HG03039 (cell line): ENCODE results near the gene PLEKHA6.

Experiments
- ATAC-seq: cut with Tn5 transposase; IDR thresholded peaks from one replicate; pipeline ENCODE4 v1.9.1; 2021; ENCODE audit warnings: mild to moderate bottlenecking, moderate library complexity; ENCODE audit not compliant: unreplicated experiment

Gene PLEKHA6, protein sequence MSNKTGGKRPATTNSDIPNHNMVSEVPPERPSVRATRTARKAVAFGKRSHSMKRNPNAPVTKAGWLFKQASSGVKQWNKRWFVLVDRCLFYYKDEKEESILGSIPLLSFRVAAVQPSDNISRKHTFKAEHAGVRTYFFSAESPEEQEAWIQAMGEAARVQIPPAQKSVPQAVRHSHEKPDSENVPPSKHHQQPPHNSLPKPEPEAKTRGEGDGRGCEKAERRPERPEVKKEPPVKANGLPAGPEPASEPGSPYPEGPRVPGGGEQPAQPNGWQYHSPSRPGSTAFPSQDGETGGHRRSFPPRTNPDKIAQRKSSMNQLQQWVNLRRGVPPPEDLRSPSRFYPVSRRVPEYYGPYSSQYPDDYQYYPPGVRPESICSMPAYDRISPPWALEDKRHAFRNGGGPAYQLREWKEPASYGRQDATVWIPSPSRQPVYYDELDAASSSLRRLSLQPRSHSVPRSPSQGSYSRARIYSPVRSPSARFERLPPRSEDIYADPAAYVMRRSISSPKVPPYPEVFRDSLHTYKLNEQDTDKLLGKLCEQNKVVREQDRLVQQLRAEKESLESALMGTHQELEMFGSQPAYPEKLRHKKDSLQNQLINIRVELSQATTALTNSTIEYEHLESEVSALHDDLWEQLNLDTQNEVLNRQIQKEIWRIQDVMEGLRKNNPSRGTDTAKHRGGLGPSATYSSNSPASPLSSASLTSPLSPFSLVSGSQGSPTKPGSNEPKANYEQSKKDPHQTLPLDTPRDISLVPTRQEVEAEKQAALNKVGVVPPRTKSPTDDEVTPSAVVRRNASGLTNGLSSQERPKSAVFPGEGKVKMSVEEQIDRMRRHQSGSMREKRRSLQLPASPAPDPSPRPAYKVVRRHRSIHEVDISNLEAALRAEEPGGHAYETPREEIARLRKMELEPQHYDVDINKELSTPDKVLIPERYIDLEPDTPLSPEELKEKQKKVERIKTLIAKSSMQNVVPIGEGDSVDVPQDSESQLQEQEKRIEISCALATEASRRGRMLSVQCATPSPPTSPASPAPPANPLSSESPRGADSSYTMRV

DNA sequence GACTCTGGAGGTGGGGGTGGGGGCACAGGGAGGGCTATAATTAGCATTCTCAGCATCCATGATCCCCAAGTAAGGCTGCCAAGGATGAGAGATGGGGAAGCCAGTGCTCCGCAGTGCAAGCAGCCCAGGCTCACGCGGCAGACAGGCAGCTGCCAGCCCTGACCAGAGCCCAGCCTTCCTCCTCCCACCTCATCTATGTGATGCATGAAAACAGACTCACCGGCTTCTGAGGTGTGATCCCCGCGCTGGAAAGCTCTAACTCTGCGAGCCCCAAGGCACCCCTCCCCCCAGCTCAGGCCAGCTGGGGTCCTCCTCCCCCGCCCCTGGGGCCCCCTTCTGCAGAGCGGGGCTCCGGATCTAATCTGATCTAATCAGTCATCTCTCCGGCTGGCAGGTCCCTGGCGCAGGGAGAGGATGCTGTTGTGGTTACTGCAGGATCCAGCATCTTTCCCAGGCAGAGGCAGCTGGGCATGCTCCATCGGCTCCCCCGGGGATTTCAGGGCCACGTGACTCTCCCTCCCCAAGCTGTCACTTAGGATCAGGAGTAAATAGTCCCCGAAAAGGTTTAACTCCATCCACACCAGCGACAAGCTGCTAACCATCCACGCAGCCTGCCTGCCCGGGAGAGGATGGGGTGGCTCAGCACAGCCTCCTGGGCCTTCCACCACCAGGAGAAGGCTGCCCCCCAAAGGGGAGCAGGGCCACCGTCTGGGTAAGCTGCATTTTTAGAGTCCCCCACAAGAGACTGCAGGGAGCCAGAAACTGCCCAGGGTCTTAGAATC lies at the start of gene PLEKHA6:
Gene PLEKHA6, minus strand, starts transcription at position 456 of the 782 bp plus-strand sequence. CDS start 86,202 bp downstream, outside the sequence.
- no peak for ATAC-seq

DNA sequence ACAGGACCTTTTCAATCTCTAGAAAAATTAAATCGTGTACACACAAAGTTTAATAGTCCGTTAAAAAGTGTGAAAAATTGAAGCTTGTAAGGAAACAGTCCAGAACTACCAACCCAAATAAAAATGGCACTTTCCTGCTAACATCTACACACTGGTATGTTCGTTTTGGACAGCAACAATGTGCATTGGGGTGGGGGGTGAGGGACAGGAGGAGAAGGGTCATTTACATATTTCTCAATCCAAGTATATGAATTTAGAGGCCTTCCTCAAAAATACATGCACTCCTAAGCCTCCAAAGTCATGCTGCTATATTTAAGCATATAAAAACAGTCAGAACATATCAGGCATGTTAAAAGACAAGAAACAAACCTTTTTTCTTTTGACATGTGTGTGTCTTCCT lies 49.4 kb upstream of the PLEKHA6 start:
- ATAC-seq = no peak

DNA sequence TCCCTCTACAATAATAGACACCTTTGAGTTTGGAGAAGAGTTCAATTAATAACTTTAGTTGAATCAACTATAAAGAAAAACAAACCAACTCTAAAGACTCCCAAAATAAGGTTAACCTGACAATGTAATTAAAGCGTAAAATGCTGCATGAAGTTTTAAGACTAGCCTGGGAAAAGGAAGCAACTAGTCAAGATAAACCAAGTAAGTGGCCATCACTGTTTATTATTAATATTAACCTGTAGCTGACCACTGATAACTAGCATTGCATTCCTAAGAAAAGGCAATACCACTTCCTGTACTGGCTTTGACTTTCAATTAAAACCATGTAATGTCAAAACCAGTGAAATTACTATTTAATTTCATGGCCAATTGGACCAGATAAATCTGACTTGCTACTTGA lies 48.9 kb upstream of the PLEKHA6 start:
- no peak for ATAC-seq

DNA sequence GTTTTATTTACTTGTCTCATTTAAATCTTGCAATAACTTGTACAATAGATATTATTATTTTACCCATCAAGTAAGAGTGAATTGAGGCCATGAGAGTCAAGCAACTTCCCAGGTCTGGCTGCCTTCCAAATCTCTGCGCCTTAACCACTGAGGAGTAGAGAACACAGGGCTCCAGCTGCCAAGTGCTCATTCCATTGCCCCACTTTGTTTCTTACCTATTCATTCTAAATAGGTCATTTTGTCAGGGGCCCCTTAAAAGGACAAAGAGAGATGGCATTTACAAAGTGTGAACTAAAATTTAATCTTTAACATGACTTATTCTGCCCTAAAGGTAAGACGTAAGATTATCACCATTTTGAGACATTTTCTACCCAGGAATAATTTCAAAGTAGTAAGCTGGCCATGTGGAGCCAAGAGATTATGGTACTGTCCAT lies 48.4 kb upstream of the PLEKHA6 start:
- no peak for ATAC-seq

DNA sequence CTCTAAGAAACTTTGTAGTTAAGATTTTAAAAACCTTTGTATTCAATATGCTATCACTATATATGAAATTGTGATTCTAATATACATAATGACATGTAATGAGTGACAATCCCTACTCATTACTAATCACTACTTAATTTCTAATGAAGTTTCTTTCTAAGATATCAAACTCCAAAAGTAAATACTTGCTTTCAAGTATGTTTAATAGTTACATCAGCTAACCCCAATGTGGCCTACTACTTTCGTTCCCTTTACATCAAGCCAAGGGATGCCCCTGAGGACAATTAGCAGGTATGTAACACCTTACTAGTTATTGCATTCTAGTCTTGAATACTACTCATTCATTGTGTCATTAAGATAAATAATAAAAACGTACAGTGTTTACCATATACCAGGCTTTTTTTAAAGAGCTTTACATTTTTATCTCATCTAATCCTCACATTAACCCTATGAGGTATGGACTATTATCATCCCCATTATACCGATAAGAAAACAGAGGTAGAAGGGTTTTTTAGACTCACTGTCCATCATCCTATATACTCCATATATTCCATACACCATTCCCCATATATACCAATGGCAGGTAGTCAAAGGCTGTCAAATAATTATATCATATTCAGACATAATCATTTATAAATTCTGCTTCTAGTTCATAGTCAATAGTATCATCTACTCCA lies 47.7 kb upstream of the PLEKHA6 start:
- ATAC-seq = no peak

DNA sequence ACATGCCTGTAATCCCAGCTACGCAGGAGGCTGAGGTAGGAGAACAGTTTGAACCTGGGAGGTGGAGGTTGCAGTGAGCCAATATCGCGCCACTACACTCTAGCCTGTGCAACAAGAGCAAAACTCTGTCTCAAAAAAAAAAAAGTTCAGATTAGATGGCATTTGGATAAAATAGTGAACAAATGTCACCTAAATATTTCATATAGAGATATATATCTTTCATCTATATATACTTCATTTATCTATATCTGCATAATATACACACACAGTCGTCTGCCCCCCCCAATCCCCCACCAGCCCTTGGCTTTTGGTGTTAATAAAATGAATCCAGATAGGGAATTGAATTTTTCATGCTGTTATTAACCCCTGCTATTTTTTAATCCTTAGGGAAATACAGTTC lies 46.9 kb upstream of the PLEKHA6 start:
- ATAC-seq = no peak

DNA sequence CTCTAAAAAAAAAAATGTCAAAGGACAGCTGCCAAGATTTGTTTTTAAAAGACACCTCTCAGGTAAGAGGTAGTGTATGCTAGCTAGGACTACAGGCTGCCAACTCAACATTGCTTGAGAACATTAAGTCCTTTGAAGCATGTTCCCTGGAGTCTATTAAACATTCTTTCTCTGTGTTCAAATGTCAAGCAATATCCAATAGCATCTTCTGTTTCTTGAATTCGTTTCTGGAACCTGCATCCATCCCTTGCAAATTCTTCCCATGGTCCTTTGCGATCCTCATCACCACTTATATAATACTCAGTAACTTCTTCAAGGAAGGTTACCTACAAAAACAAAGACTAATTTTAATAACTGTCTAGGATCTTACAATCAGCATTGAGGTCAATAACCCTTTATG lies 46.3 kb upstream of the PLEKHA6 start:
- ATAC-seq = no peak

DNA sequence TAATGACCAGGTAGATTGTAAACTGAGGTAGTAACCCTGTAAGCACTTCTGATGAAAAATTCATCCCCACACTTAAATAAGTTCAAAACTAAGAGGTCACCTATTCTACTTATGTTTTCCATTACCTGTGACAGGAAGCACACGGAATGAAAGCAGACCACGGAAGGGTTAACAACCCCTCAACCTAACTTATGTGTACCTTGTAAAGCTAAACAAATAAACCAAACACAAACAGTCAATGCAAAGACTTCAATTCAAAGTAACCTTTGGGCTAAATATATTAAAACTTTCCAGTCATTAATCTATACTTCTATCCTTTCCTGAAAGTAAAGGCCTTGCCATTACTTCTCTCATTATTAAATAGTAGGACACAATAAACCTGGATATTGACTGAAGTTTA lies 44.9 kb upstream of the PLEKHA6 start:
- ATAC-seq = no peak

DNA sequence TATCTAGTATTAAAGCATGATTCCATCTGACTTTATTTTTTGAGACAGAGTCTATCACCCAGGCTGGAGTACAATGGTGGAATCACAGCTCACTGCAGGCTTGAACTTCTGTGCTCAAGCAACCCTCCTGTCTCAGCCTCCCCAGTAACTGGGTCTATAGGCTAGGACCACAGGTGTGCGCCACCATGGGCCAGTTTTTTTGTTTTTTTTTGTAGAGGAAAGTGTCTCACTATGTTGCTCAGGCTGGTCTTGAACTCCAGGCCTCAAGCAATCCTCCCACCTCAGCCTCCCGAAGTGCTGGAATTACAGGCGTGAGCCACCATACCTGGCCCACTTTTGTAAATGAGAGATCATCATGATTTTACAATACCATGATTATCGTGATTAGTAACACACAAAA lies 42.7 kb upstream of the PLEKHA6 start:
- no peak for ATAC-seq

DNA sequence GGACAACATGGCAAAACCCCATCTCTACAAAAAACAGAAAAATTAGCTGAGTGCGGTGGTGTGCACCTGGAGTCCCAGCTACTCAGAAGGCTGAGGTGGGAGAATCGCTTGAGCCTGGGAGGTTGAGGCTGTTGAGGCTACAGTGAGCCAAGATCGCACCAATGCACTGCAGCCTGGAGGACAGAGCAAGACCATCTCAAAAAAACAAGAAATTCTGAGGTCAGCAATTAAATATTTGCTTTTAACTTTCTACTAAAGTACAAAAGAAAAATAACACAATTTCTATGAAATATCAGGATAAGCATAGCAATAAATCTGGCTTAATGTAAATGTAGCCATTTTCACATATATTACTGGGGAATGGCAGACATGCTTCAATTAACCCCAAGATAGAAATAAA lies 42.0 kb upstream of the PLEKHA6 start:
- no peak for ATAC-seq

DNA sequence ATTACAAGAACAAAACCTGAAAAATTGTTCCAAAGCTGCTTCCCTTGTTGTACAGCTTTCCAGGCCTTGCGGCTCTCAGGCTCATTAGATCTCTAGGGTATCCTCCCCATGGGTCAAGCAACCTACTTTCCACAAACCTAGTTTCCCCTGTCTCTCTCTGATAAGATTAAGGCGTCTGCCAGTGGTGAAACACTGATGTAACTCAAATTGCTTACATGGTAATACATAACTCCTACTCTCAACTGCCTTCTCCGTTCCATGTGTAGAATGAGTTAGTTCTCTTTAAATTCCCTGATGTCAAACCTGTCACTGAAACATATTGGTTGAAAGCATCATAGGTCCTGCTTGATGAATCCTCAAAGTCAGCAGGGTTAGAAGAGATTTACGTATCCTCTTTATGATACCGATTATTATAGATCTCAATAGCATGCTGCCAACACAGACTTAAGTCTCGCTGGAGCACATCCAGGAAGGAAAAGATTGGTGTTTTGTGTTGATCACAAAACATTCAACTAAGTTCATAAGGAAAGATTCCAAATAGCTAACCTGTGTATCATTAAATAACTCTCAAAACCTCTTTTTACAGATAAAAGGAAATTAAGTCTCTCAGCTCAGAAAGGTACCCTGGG lies 41.3 kb upstream of the PLEKHA6 start:
- ATAC-seq = no peak

DNA sequence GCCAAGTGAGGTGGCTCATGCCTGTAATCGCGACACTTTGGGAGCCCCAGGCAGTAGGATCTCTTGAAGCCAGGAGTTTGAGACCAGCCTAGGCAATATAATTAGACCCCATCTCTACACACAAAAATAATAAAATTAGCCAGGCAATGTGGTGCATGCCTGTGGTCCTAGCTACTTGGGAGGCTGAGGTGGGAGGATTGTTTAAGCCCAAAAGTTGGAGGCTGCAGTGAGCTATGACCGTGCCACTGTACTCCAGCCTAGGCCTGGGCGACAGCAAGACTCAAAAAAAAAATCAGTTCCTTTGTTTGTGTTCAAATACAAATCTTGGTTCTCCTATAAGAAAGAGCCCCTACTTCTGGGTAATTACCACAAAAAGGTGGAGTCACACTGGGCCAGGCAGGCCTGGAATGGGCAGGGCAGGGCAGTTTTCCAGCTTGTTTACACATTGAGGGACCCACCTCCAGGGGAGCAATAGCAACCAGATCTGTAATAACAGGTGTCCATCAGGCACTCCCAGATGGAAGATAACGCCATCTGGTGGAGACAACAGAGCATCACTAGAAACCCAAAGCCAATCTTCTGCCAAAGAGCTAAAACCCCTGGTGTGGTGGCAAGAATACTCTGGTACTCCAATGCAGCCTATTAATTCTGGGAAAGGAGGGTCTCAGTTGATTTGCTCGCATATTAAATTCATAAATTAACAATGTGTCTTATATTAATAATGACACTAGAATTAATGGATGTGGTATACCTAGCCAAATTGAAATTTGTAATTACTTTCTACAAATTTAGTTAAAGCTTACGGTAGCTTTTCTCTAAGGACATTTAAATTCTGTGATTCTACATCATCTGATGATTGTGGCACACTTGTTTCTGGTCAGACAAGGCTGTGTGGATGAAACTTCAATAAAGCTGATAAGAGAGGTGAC lies 38.7 kb upstream of the PLEKHA6 start:
- ATAC-seq = no peak

DNA sequence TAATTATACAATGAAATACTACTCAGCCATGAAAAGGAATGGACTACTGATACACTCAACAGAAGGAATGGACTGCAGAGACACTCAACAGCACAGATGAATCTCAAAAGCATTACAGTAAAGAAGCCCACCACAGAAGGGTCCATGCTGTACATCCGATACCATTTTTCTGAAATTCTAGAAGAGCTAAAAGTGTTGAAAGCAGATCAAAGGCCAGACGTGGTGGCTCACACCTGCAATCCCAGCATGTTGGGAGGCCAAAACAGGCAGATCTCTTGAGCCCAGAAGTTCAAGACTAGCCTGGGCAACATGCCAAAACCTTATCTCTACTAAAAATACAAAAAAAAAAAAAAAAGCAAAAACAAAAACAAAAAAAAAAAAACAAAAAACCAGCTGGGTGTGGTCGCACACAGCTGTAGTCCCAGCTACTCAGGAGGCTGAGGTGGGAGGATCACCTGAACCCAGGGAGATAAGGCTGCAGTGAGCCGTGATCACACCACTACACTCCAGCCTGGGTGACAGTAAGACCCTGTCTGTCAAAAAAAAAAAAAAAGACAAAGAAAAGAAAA lies 36.4 kb upstream of the PLEKHA6 start:
- no peak for ATAC-seq

DNA sequence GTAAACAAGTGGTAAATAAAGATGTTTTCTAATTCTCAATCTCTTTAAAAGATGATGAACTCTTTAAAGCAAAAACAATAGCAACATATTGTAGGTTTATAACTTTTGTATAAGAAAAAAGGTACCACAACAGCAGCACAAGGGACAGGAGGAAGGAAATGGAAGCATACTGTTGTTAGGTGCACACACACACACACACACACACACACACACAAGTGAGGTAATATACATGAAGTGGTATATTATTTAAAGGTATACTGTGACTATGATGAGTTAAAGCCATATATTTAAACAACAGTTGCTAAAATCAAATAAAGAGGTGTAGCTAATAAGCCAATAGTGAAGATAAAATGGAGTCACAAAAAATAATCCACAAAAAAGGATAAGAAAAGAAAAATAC lies 31.9 kb upstream of the PLEKHA6 start:
- ATAC-seq = no peak

DNA sequence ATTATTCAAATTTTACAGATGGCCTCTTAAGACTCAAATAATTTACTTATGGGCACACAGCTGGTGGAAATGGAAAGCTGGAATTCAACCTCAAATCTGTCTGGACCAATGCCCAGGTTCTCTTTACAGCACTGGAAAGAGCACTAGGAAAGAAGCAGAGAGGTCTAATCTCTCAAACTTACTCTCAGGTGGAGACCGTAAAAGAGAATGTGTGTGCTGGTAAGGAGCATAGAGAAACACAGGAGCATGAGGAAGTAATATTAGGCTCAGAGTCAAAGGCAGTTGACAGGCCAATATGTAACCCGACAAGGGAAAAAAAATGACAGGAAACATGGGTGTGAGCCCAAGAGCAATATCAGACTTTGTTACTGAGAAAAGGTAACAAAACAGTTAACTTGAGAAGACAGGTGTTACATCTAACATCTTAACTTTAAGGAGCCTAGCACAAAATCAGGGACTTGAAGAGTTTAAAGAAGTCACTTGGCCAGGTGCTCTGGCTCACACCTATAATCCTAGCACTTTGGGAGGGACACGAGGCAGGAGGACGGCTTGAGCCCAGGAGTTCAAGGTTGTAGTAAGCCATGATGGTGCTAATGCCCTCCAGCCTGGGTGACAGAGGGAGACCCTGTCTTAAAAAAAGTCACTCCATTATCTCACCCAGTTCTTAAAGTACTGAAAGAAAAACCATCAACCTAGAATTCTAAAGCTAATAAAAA lies 31.2 kb upstream of the PLEKHA6 start:
- ATAC-seq = no peak

DNA sequence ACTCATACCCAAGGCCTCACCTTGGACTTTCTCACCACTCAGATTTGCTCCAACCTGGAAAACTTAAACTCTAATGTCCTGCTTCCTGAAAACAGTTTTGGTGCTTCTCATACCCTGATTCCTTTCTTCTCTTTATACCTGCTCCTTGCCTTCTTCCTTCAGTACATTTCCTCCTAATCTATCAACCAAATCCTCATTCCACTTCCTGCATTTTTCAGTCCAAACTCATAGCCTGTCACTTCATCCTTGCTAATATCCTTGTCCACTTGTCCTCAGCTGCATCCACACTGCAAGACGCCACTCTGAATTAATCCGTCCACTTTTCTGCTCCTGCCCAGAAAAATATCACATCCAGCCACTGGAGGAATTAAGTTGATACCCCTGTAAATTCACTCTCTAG lies 26.0 kb upstream of the PLEKHA6 start:
- ATAC-seq = no peak

DNA sequence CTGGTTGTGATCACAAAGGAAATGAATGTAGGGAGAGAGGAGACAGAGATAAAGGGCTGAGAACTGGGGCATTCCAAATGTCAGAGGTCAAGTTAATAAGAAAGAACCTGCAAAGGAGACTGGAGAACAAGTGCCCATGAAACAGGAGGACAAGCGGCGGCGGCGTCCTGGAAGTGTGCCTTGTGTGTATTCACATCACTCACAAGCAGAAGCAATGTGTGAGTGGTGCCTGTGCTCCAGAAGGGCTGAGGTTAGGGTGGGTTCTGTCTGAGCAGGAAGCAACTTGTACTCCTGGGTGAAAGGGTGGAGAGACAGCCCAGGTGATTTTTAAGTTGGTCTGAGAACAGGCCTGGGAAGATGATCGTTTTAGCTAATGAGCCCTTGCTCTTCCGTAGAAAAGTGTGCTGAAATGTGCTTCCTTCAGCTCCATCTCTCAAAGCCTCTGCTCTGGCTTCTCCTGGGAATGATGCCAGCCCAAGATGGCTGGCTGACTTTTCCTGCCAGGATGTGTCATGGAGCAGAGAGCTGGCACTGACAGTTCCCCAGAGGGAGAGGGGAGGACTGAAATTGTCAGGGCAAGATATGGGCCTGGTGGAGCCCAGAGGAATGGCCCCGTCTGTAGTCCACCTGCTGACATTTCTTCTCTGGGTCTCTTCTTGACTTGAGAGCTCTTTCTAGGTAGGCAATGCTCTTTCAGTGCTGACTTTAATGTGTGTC lies 25.1 kb upstream of the PLEKHA6 start:
- no peak for ATAC-seq
